ENCODE results near the gene RPRD1B. TPM values are rescaled to one million over a fixed set of nuclear protein-coding genes. Genes with fewer than 3 reads are reported as not detected.

The RPRD1B gene
- total and polyA plus RNA-seq, 4 donors = 5.8 to 34.3 (median 29.4) TPM

DNA sequence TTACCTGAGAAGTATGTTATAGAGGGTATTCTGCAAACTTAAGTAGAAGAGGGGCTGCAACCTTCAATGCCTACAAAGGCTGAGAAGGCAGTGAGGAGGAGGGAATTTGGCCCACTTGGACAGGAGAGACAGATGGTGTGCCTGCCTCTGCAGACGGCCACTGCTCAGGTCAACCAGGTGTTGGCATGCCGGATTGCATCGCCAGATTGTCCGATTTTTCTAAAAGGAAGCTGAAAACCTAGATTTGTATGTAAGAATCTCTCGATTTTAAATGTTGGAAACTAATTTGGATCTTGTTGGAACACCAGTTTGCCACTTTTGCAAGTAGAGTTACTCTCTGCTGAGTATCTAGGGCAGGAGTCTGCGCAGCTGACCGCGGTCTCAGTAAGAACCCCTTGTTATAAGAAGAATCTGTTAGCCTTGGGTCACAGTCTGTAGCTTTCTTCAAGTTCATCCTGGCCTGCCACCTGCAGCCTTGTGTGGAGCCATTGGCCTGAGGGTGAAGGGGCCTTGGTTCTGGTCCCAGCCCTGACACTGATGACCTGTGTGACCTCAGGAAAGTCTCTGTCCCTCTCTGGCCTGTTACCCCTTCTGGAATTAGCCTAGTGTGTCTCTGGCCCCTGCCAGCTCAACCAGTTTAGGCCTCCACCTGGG, 77.1 kb downstream of the RPRD1B start:
- Histone ChIP-seq H3K27ac (ENCODE audit: low read depth in 1 of 2, low read length in 2 of 2) (no peak overlapping the region), H3K9ac (ENCODE audit: low read depth in 1 of 2, low read length in 2 of 2) (no peak overlapping the region), H3K27me3 (ENCODE audit: control insufficient read depth in 4 of 4, insufficient read depth in 4 of 4, low read length in 3 of 4) (no peaks in the 10 kb centered on the region), H3K36me3 (ENCODE audit: control insufficient read depth in 4 of 4, insufficient read depth in 3 of 4, low read depth in 1 of 4, low read length in 3 of 4) (no peaks in the 10 kb centered on the region), H3K4me3 (ENCODE audit: low read depth in 1 of 3, low read length in 3 of 3) (no peak overlapping the region), H3K9me3 (ENCODE audit: control insufficient read depth in 4 of 4, low read length in 3 of 4) (no peaks in the 10 kb centered on the region), H3K4me1 (ENCODE audit: control insufficient read depth in 4 of 4, insufficient read depth in 4 of 4, low read length in 3 of 4) (peaks cover 0 to 9% (median 0%) of the 10 kb centered on the region in 4 donors)
- DNase-seq (ENCODE audit: low spot score) = no peak
- no peak for TF ChIP-seq SP1 (IDR thresholded peaks at IDR 0.05)
- no peak for TF ChIP-seq HNF4A (conservative IDR thresholded peaks at IDR 0.05)
- TF ChIP-seq RXRA (IDR thresholded peaks at IDR 0.05) = no peak
- no peak for TF ChIP-seq YY1 (IDR thresholded peaks at IDR 0.05)
- no peak for TF ChIP-seq JUND (IDR thresholded peaks at IDR 0.05)
- no peak for TF ChIP-seq NR2F2 (IDR thresholded peaks at IDR 0.05)
- no peak for TF ChIP-seq EGR1 (IDR thresholded peaks at IDR 0.05; ENCODE audit: low read depth in 2 of 2)
- TF ChIP-seq, protein P1, sequence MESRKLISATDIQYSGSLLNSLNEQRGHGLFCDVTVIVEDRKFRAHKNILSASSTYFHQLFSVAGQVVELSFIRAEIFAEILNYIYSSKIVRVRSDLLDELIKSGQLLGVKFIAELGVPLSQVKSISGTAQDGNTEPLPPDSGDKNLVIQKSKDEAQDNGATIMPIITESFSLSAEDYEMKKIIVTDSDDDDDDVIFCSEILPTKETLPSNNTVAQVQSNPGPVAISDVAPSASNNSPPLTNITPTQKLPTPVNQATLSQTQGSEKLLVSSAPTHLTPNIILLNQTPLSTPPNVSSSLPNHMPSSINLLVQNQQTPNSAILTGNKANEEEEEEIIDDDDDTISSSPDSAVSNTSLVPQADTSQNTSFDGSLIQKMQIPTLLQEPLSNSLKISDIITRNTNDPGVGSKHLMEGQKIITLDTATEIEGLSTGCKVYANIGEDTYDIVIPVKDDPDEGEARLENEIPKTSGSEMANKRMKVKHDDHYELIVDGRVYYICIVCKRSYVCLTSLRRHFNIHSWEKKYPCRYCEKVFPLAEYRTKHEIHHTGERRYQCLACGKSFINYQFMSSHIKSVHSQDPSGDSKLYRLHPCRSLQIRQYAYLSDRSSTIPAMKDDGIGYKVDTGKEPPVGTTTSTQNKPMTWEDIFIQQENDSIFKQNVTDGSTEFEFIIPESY (IDR thresholded peaks at IDR 0.05) = no peak
- no peak for TF ChIP-seq RAD21 (IDR thresholded peaks at IDR 0.05)
- TF ChIP-seq, protein P2, sequence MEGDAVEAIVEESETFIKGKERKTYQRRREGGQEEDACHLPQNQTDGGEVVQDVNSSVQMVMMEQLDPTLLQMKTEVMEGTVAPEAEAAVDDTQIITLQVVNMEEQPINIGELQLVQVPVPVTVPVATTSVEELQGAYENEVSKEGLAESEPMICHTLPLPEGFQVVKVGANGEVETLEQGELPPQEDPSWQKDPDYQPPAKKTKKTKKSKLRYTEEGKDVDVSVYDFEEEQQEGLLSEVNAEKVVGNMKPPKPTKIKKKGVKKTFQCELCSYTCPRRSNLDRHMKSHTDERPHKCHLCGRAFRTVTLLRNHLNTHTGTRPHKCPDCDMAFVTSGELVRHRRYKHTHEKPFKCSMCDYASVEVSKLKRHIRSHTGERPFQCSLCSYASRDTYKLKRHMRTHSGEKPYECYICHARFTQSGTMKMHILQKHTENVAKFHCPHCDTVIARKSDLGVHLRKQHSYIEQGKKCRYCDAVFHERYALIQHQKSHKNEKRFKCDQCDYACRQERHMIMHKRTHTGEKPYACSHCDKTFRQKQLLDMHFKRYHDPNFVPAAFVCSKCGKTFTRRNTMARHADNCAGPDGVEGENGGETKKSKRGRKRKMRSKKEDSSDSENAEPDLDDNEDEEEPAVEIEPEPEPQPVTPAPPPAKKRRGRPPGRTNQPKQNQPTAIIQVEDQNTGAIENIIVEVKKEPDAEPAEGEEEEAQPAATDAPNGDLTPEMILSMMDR (IDR thresholded peaks at IDR 0.05; ENCODE audit: low read depth, low read length, missing input control) = no peak
- no peak for TF ChIP-seq REST (IDR thresholded peaks at IDR 0.05)
- TF ChIP-seq, protein P3, sequence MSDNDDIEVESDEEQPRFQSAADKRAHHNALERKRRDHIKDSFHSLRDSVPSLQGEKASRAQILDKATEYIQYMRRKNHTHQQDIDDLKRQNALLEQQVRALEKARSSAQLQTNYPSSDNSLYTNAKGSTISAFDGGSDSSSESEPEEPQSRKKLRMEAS (IDR thresholded peaks at IDR 0.05) = no peak
- 93% methylated on average over 8 of the region's 8 CpGs for WGBS

DNA sequence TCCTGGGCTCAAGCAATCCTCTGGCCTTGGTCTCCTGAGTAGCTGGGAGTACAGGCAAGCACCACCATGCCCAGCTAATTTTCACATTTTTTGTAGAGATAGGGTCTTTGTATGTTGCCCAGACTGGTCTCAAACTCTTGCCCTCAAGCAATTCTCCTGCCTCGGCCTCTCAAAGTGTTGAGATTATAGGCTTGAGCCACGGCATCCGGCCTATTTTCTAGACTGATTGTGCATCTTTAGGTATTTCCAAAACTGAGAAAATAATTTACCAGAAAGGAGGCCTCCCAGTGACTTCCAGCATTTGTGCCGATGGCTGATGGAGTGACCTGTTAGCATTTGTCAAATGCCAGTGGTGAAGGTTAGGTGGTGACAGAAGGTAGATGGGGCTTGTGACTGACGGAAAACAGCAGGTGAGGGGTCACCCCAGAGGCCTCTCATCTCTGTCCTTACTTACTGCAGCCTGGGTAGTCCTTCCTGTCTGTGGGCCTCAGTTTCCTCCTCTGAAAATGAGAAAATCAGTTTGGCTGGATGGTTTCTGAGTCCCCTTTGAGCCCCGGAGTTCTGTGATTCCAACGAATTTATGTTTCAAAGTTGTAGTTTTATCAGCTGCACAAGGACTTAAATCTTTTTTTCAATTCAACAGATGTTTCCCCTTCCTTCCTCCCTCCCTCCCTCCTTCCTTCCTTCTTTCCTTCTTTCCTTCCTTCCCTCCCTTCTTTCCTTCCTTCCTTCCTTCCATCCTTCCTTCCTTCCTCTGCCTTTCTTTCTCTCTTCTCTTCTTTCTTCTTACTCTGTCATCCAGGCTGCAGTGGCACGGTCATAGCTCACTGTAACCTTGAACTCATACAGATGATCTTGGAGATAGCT, 78.1 kb downstream of the RPRD1B start:
- DNase-seq (ENCODE audit: low spot score) = no peak
- Histone ChIP-seq H3K4me3 (ENCODE audit: low read depth in 1 of 3, low read length in 3 of 3) (no peak overlapping the region), H3K27ac (ENCODE audit: low read depth in 1 of 2, low read length in 2 of 2) (no peak overlapping the region), H3K36me3 (ENCODE audit: control insufficient read depth in 4 of 4, insufficient read depth in 3 of 4, low read depth in 1 of 4, low read length in 3 of 4) (no peaks in the 10 kb centered on the region), H3K9ac (ENCODE audit: low read depth in 1 of 2, low read length in 2 of 2) (no peak overlapping the region), H3K4me1 (ENCODE audit: control insufficient read depth in 4 of 4, insufficient read depth in 4 of 4, low read length in 3 of 4) (peaks cover 0 to 9% (median 0%) of the 10 kb centered on the region in 4 donors), H3K27me3 (ENCODE audit: control insufficient read depth in 4 of 4, insufficient read depth in 4 of 4, low read length in 3 of 4) (no peaks in the 10 kb centered on the region), H3K9me3 (ENCODE audit: control insufficient read depth in 4 of 4, low read length in 3 of 4) (no peaks in the 10 kb centered on the region)
- 91% methylated on average over 8 of the region's 8 CpGs for WGBS
- TF ChIP-seq FOXA2 (IDR thresholded peaks at IDR 0.05) (no peak), FOXA1 (IDR thresholded peaks at IDR 0.05) (no peak), RXRA (IDR thresholded peaks at IDR 0.05) (no peak)
- TF ChIP-seq, protein P2 (IDR thresholded peaks at IDR 0.05; ENCODE audit: low read depth, low read length, missing input control) = no peak
